Activated naive CD8-positive, alpha-beta T cell treated with anti-CD3 and anti-CD28 coated beads, Interleukin-2, amount 10 ng/mL, durations not matched to agents 7 days and 5 days (primary cell): Measurements from ENCODE around the gene KRT1. TPM values are rescaled to one million over a fixed set of nuclear protein-coding genes. Genes with fewer than 3 reads are reported as not detected.
A peak's percentile ranks its signal among the peaks of the same experiment; 100 is the strongest.

Source experiments
- ATAC-seq: fragments of 150-1000 bp; cut with Tn5 transposase; one replicate; pipeline ENCODE4 v1.10.0; 2021; ENCODE audit warnings: low read depth, moderate library complexity
- POLR2A ChIA-PET: fragments of 350-600 bp; sonication (Branson Sonifier 250); formaldehyde crosslinking; loops from one replicate; lab custom pipeline; 2021; ENCODE audit warnings: antibody characterized with exemption; lab: Charles Lee
- DNase-seq: peaks from one replicate; pipeline ENCODE4 v3.0.0; 2021
- H3K27ac Mint-ChIP-seq: one replicate; pipeline ENCODE4 v1.8.0; 2022; ENCODE audit warnings: mild to moderate bottlenecking, mixed read lengths
- H3K27me3 Mint-ChIP-seq: one replicate; pipeline ENCODE4 v1.8.0; 2022; ENCODE audit warnings: mild to moderate bottlenecking, moderate library complexity, mixed read lengths
- H3K36me3 Mint-ChIP-seq: one replicate; pipeline ENCODE4 v1.8.0; 2021; ENCODE audit warnings: mild to moderate bottlenecking, mixed read lengths
- H3K4me1 Mint-ChIP-seq: one replicate; pipeline ENCODE4 v1.8.0; 2021; ENCODE audit warnings: mixed read lengths
- H3K4me3 Mint-ChIP-seq: one replicate; pipeline ENCODE4 v1.8.0; 2022; ENCODE audit warnings: mild to moderate bottlenecking, moderate library complexity, mixed read lengths
- H3K9me3 Mint-ChIP-seq: one replicate; pipeline ENCODE4 v1.8.0; 2021; ENCODE audit warnings: mixed read lengths
- total RNA-seq, 2 experiments: library from RNA; stranded (reverse); gene quantifications; one replicate each; pipeline ENCODE4 v1.2.3, GENCODE V29; 2021

Gene KRT1
- total RNA-seq, 2 experiments from 2014 or later: not detected

DNA sequence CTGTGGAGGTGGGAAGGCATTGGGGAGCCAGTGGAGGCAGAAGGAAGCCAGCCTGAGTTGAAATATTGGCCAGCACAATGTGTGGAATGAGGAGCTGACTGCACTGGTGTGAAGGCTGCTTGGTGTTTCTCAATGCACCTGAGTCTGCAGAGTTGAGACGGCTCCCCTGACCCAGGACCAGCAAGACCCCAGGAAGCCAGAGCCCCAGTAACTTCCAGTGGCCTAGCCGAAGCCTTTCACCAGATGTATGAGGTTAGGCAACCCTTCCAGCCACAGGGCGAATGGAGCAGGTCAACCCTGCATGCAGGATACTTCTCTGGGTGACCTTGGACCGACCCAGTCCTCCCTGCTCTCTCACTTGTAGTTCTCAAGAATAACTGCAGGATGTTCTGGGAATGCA lies 48.9 kb downstream of the KRT1 start:
- H3K4me1 Mint-ChIP-seq: peaks cover 44% of the 10 kb centered on the region
- ATAC-seq (no peak), DNase-seq (peak; percentile 17)
- peak overlapping the region; percentile 63 for H3K4me3 Mint-ChIP-seq
- H3K36me3 Mint-ChIP-seq: no peaks in the 10 kb centered on the region
- H3K27ac Mint-ChIP-seq: peak overlapping the region; percentile 80
- H3K9me3 Mint-ChIP-seq: no peaks in the 10 kb centered on the region
- POLR2A ChIA-PET: no interaction called here
- peaks cover 4% of the 10 kb centered on the region for H3K27me3 Mint-ChIP-seq

DNA sequence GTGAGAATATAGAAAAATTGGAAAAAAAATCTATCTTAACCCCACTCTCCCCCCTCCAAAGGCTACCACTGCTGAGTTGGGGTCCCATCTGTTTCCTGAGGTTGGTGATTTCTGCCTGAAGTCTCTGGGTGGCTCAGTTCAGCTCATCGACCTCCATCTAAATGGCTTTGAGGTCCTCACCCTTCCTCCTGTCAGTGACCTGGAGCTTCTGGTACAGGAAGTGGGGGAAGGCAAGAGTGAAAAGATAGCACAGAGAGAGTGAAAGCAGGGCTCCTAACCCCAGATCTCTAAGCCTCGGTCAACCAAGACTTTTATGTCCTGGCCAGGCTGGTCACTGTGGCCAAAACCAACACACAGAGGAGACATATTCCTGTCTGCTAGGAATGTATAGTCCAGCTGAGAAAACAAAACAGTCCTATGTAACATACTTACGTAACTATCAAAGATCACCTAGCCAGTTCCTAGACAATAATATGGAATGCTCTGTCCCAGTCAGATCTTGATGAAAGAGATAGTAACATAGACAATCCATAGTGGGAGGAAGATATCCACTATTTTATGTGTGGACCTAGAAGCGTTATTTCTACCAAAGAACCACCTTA lies 49.5 kb downstream of the KRT1 start:
- ATAC-seq (peak; percentile 54), DNase-seq (peak; percentile 26)
- Mint-ChIP-seq H3K27ac (peak overlapping the region; percentile 80), H3K4me3 (peak overlapping the region; percentile 63), H3K9me3 (no peaks in the 10 kb centered on the region), H3K27me3 (peaks cover 4% of the 10 kb centered on the region), H3K4me1 (peaks cover 41% of the 10 kb centered on the region), H3K36me3 (no peaks in the 10 kb centered on the region)
- POLR2A ChIA-PET: interaction anchor here (0.5 to 0.7 kb wide), 2 partner anchors 15 to 75 kb away, joined by 3 read pairs; no protein-coding TSS in a partner anchor

GRCh38 chr12:52630008-52630500 lies 50.2 kb downstream of the KRT1 start:
- no peak overlapping the region for H3K4me3 Mint-ChIP-seq
- no peaks in the 10 kb centered on the region for H3K9me3 Mint-ChIP-seq
- no peaks in the 10 kb centered on the region for H3K36me3 Mint-ChIP-seq
- DNase-seq: peak; percentile 24
- no peak for ATAC-seq
- peaks cover 5% of the 10 kb centered on the region for H3K27me3 Mint-ChIP-seq
- POLR2A ChIA-PET: interaction anchor here (0.5 to 0.7 kb wide), 2 partner anchors 14 to 75 kb away, joined by 3 read pairs; no protein-coding TSS in a partner anchor
- peaks cover 41% of the 10 kb centered on the region for H3K4me1 Mint-ChIP-seq
- H3K27ac Mint-ChIP-seq: peak overlapping the region; percentile 27

DNA sequence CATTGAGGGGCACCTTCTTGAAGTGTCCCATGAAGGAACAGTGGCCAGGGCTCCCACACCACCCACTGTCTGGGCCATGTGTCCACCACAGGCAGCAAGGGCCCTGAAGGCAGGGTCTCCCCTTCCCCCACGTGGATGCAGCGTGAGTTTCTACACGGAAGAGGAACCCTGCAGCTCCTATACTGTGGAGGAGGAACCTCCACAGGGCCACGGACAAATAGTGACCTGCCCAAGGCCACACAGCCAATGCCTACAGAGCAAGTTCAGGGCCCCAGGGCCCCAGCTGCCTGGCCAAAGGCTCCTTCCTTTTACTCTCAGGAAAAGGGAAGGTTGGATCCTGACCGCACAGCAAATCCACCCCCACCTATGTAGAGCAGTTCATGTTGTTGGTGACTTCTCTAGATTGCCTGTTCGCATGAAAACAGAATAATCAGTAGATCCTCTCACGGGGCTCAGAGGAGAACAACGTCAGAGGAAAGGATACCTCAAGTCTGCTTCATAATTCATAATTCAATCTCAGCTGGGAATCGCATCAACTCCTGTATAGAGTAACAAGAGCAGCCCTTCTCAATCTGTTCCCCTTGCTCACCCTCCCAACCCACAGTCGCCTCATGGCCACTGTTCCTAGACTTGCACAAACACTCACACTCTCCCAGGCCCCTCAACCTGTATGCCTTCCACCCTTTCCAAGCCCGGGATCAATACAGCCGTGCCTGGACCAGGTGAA lies 50.8 kb downstream of the KRT1 start:
- H3K4me3 Mint-ChIP-seq: no peak overlapping the region
- POLR2A ChIA-PET: interaction anchor here (1.1 kb wide), 1 partner anchor 18 kb away, joined by 4 read pairs; no protein-coding TSS in a partner anchor
- no peaks in the 10 kb centered on the region for H3K9me3 Mint-ChIP-seq
- ATAC-seq: no peak
- H3K27ac Mint-ChIP-seq: peak overlapping the region; percentile 27
- H3K27me3 Mint-ChIP-seq: peaks cover 7% of the 10 kb centered on the region
- DNase-seq: peak; percentile 26
- no peaks in the 10 kb centered on the region for H3K36me3 Mint-ChIP-seq
- H3K4me1 Mint-ChIP-seq: peaks cover 41% of the 10 kb centered on the region

- H3K9me3 Mint-ChIP-seq: no peaks in the 10 kb centered on the region
- peaks cover 36% of the 10 kb centered on the region for H3K4me1 Mint-ChIP-seq
- no peak overlapping the region for H3K4me3 Mint-ChIP-seq
- H3K27me3 Mint-ChIP-seq: peaks cover 3% of the 10 kb centered on the region
- no peaks in the 10 kb centered on the region for H3K36me3 Mint-ChIP-seq
- ATAC-seq (no peak), DNase-seq (peak; percentile 21)
- POLR2A ChIA-PET: interaction anchor here (1.1 kb wide), 1 partner anchor 18 kb away, joined by 4 read pairs; no protein-coding TSS in a partner anchor
- H3K27ac Mint-ChIP-seq: no peak overlapping the region
Measured at GRCh38 chr12:52628841-52629240, 51.4 kb downstream of the KRT1 start.

DNA sequence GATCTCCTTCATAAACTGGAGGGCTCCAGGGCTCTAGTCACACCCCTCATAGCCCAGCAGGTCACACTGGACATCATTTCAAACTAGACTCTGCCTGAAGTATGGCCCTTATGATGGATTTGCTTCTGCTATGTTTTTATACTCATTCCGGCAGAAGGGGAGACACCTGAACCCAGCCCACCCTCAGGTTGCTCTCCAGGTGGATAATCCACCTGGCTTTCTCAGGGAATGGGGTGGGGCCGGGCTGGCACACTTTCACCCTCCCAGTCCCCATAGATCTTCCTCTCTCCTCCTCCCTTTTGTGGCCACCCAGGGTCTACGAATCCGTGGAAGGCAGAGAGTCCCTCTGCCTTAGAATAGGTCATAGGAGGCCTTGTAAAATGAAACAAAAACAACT lies 52.1 kb downstream of the KRT1 start:
- Mint-ChIP-seq H3K4me1 (peaks cover 31% of the 10 kb centered on the region), H3K36me3 (no peaks in the 10 kb centered on the region), H3K27me3 (peaks cover 3% of the 10 kb centered on the region), H3K9me3 (no peaks in the 10 kb centered on the region), H3K4me3 (no peak overlapping the region), H3K27ac (no peak overlapping the region)
- ATAC-seq: no peak
- POLR2A ChIA-PET: no interaction called here
- DNase-seq: peak; percentile 10

GRCh38 chr12:52627395-52628110 lies 52.7 kb downstream of the KRT1 start:
- Mint-ChIP-seq H3K9me3 (no peaks in the 10 kb centered on the region), H3K4me3 (no peak overlapping the region), H3K36me3 (no peaks in the 10 kb centered on the region), H3K27ac (no peak overlapping the region), H3K27me3 (peaks cover 3% of the 10 kb centered on the region), H3K4me1 (peaks cover 27% of the 10 kb centered on the region)
- ATAC-seq (no peak), DNase-seq (no peak)
- POLR2A ChIA-PET: no interaction called here

Other genes with a start within 250 kb of the KRT1 start
- gene KRT75, start 246.0 kb downstream of the KRT1 start, total RNA-seq: not detected
- gene KRT6B, start 228.3 kb downstream of the KRT1 start, total RNA-seq: not detected
- not detected for gene KRT6C, start 206.6 kb downstream of the KRT1 start, total RNA-seq
- gene KRT6A, start 187.2 kb downstream of the KRT1 start, total RNA-seq: not detected
- gene KRT5, start 160.0 kb downstream of the KRT1 start, total RNA-seq: not detected
- not detected for gene KRT71, start 127.3 kb downstream of the KRT1 start, total RNA-seq
- not detected for gene KRT74, start 106.6 kb downstream of the KRT1 start, total RNA-seq
- gene KRT72, start 78.9 kb downstream of the KRT1 start, total RNA-seq: under 1 TPM; 0.65 to 0.67 TPM
- under 1 TPM; 0.42 to 0.60 TPM for gene KRT73, start 61.8 kb downstream of the KRT1 start, total RNA-seq
- gene KRT2, start 28.2 kb downstream of the KRT1 start, total RNA-seq: not detected
- gene KRT77, start 23.1 kb upstream of the KRT1 start, total RNA-seq: not detected
- not detected for gene KRT76, start 96.9 kb upstream of the KRT1 start, total RNA-seq
- gene KRT3, start 115.7 kb upstream of the KRT1 start, total RNA-seq: not detected
- gene KRT4, start 133.7 kb upstream of the KRT1 start, total RNA-seq: not detected
- gene KRT79, start 153.9 kb upstream of the KRT1 start, total RNA-seq: not detected
- not detected for gene KRT78, start 168.6 kb upstream of the KRT1 start, total RNA-seq
- under 1 TPM in 1 of 2 experiments, not detected in 1; 0.20 TPM for gene KRT8, start 224.7 kb upstream of the KRT1 start, total RNA-seq